ENCODE measurements around the gene WRNIP1.
"Not testable (repeated sequence)": the region's sequence is repeated elsewhere in the genome, so short reads cannot be mapped to it uniquely, and the experiment has no call there.

Gene WRNIP1

DNA sequence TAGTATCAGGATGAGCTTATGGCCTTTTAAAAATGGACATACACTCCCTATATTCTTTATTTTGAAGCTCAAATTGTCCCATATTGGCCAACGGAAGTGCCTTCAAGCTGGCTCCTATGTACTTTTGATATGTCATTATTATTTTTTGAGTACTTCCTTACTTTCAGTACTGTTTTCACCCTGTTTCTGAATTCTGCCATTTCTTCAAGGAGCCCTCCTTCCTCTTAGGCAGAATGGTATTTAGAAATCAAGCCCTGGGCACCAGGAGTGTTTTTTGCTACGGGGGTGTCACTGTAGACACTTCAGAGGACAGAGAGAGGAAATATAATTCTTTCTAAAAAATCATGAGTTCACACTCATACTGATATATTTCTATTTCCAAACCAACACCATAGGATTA lies 9.0 kb upstream of the WRNIP1 start:
- no peak overlapping the region for H3K4me3 ChIP-seq (ENCODE audit: low read length)
- DNase-seq (ENCODE audit: low read depth, low spot score): no peak

DNA sequence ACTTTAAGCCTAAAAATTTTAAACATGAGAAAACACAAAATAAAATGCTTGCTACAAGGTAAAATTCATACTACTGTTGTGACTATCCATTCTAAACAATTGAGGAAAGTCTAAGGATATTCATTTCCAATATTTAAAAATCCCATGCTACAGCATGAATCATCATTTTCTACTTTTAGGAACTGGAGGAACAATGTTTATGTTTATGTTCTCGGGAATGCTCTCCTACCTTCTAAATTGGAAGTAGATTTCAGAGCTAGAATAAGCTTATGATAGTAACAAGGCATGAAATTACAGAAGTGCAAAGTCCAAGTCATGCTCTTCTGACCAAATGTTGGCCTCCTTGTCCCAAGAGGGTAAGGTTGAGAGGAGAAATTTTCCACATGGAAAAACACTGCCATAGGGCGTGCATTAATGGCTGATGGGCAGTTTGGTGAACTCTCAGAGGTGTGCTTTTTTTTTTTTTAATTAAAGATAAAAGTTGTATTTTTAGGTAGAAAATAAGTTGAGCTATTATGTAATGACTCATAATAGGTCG lies 8.4 kb upstream of the WRNIP1 start:
- H3K4me3 ChIP-seq (ENCODE audit: low read length): no peak overlapping the region
- DNase-seq (ENCODE audit: low read depth, low spot score): no peak

DNA sequence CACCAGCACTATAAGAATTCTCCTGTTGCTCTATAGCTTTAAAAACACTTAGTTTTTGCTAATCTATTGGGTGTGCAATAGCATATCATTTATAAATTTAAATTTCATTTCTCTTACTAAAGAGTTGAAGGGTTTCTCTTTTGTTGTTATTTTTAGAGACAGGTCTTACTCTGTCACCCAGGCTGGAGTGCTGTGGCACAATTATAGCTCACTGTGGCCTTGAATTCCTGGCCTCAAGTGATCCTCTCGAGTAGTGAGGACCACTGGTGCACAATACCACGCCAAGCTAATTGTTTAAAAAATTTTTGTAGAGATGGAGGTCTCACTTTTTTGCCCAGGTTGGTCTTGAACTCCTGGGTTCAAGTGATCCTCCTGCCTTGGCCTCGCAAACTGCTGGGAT lies 6.2 kb upstream of the WRNIP1 start:
- H3K4me3 ChIP-seq (ENCODE audit: low read length): no peak overlapping the region
- DNase-seq (ENCODE audit: low read depth, low spot score): no peak

DNA sequence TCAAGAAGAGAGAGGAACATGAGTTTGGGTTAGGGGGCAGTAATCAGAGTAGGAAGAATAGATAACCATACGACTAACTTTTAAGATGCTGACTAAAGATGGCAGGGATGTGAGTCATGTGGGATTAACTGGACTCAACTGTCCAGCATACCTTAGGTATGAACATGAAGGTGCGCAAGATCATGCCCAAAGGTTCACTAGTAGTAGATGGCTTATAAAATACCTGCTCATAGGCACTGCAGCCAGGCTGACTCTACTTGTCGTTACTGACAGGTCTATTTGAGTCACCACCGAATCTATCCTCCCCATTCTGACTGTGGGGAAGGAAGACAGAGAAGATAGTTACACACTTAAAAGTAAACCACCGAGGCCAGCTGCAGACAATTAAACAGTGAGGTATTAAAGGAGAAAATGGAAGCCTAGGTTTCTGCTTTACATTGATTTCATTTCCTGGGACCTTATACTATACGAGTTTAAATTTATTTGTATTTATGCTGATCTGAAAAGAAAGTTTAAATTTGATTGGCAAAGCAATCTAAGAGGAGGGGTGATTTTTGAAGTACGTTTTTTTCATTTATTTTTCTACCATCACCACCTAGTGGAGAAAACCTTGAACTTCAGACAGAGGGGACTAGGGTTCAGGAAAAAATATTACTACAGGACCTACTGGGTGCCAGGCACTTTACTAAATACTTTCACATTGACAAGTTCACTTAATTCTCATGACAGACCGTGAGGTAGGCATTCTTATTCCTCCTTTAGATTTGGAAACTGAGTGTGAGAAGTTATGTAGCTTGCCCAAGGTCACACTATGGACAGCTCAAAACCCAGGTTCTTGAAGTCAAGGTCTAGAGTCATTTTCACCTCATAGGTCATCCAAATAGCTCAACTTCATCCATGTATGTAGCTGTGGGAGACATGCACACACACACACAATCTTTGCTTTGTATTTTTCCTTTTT lies 4.0 kb upstream of the WRNIP1 start:
- peak overlapping the region; percentile 34 for H3K4me3 ChIP-seq (ENCODE audit: low read length)
- peak; percentile 73 for DNase-seq (ENCODE audit: low read depth, low spot score)

DNA sequence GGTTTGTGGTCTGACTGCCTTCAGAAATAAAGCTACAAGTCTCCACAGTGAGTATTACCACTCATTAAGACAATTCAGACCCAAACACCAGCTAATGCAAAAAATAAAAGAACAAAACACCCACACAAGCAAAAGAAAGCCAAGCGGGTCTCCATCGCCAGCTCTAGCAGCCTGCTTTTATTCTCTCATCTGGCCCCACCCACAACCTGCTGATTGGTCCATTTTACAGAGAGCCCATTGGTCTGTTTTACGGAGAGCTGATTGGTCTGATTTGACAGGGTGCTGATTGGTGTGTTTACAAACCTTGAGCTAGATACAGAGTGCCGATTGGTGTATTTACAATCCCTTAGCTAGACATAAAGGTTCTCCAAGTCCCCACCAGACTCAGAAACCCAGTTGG lies 2.3 kb upstream of the WRNIP1 start:
- not testable (repeated sequence) for H3K4me3 ChIP-seq (ENCODE audit: low read length); DNase-seq (ENCODE audit: low read depth, low spot score)

GRCh38 chr6:2763345-2763841 lies 1.8 kb upstream of the WRNIP1 start:
- H3K4me3 ChIP-seq (ENCODE audit: low read length): no peak overlapping the region
- DNase-seq (ENCODE audit: low read depth, low spot score): no peak

- no peak for DNase-seq (ENCODE audit: low read depth, low spot score)
- H3K4me3 ChIP-seq (ENCODE audit: low read length): peak overlapping the region; percentile 58
Measured at GRCh38 chr6:2763876-2764540, 1.2 kb upstream of the WRNIP1 start.

- DNase-seq (ENCODE audit: low read depth, low spot score): peak; percentile 70
- H3K4me3 ChIP-seq (ENCODE audit: low read length): peak overlapping the region; percentile 58
Measured at GRCh38 chr6:2764610-2765165, 505 bp upstream of the WRNIP1 start.

GRCh38 chr6:2765896-2766766 lies 938 bp downstream of the WRNIP1 start:
- peak overlapping the region; percentile 77 for H3K4me3 ChIP-seq (ENCODE audit: low read length)
- no peak for DNase-seq (ENCODE audit: low read depth, low spot score)

GRCh38 chr6:2766767-2767656 lies 1.8 kb downstream of the WRNIP1 start:
- no peak for DNase-seq (ENCODE audit: low read depth, low spot score)
- peak overlapping the region; percentile 77 for H3K4me3 ChIP-seq (ENCODE audit: low read length)

GRCh38 chr6:2767657-2768524 lies 2.7 kb downstream of the WRNIP1 start:
- H3K4me3 ChIP-seq (ENCODE audit: low read length): no peak overlapping the region
- no peak for DNase-seq (ENCODE audit: low read depth, low spot score)

DNA sequence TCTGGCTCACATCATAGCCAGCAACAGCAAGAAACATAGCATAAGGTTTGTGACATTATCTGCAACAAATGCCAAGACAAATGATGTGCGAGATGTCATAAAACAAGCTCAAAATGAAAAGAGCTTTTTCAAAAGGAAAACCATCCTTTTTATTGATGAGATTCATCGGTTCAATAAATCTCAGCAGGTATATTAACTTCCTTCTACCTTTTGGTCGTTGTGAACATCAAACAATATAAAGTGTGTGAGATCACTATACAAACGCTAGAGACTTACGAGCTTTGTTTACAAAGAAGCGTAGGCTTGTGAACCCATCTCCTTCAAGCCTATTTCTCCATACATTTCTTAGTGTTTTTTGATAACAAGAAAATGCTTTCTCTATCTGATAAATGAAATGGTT lies 3.5 kb downstream of the WRNIP1 start:
- no peak overlapping the region for H3K4me3 ChIP-seq (ENCODE audit: low read length)
- DNase-seq (ENCODE audit: low read depth, low spot score): no peak

- H3K4me3 ChIP-seq (ENCODE audit: low read length): no peak overlapping the region
- DNase-seq (ENCODE audit: low read depth, low spot score): no peak
Measured at GRCh38 chr6:2770171-2770570, 5.0 kb downstream of the WRNIP1 start.

GRCh38 chr6:2771079-2771478 lies 5.9 kb downstream of the WRNIP1 start:
- no peak for DNase-seq (ENCODE audit: low read depth, low spot score)
- H3K4me3 ChIP-seq (ENCODE audit: low read length): no peak overlapping the region

GRCh38 chr6:2772840-2773239 lies 7.6 kb downstream of the WRNIP1 start:
- no peak for DNase-seq (ENCODE audit: low read depth, low spot score)
- H3K4me3 ChIP-seq (ENCODE audit: low read length): no peak overlapping the region

DNA sequence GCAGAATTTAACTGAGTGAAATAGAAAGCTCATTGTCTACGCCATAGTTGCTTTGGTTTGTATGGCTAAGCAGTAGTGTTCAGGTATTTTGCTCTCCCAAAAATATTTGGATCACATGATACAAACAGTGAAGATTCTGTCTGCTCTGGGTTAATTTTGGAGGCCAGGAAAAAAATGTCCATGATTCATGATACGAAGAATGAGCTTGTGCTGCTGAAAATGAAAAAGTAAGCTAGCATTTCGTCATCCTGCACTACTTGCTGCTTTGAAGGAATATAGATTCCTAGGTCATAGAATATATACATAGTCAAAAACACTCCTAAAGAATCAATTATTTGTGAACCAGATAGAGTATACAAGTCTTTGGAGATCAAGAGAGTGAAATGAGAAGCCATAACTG lies 8.3 kb downstream of the WRNIP1 start:
- H3K4me3 ChIP-seq (ENCODE audit: low read length): no peak overlapping the region
- DNase-seq (ENCODE audit: low read depth, low spot score): no peak

DNA sequence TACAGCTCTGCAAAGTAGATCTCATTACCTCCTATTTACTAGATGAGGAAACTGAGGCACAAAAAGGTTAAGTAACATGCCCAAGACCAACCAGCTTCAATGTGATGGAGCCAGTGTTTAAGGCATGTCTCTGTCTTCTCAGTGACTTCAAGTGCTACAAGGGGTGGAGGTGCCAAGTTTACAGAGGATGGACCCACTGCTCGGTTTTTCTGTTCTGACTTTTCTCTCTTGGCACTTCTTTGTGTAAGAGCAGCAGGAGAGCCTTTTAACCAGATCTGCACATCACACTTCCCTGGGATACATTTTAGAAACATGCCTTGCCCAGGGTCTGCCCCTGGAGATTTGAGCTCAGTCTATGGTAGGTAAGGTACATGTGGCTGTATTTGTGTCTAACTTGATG lies 9.8 kb downstream of the WRNIP1 start:
- no peak for DNase-seq (ENCODE audit: low read depth, low spot score)
- H3K4me3 ChIP-seq (ENCODE audit: low read length): no peak overlapping the region

Data from Jurkat, Clone E6-1 (cell line).